ENCODE measurements around the gene PDPK1. TPM values are rescaled to one million over a fixed set of nuclear protein-coding genes. Genes with fewer than 3 reads are reported as not detected.

Gene PDPK1
- total and polyA plus RNA-seq, 4 donors = 31.7 to 43.1 (median 37.6) TPM

- peaks cover 23% of the 10 kb centered on the region for H3K4me1 ChIP-seq (ENCODE audit: control insufficient read depth, insufficient read depth, low read length)
- H3K27me3 ChIP-seq (ENCODE audit: control insufficient read depth, insufficient read depth, low read length) = no peaks in the 10 kb centered on the region
- H3K4me3 ChIP-seq (ENCODE audit: low read depth, low read length) = no peak overlapping the region
- H3K9me3 ChIP-seq (ENCODE audit: control insufficient read depth, insufficient read depth, low read length) = no peaks in the 10 kb centered on the region
- H3K27ac ChIP-seq (ENCODE audit: low read depth, low read length) = no peak overlapping the region
- H3K36me3 ChIP-seq (ENCODE audit: control insufficient read depth, insufficient read depth, low read length) = peaks cover 52% of the 10 kb centered on the region
- 85% methylated on average over 14 of the region's 14 CpGs for WGBS (ENCODE audit: insufficient coverage)
- DNase-seq (ENCODE audit: low read depth in 4 of 6, low spot score in 6 of 6) = no peak
These were observed 32.1 kb upstream of the PDPK1 start for GRCh38 chr16:2505695-2506094.

- H3K4me1 ChIP-seq (ENCODE audit: control insufficient read depth, insufficient read depth, low read length) = peaks cover 19% of the 10 kb centered on the region
- WGBS (ENCODE audit: insufficient coverage) = 80% methylated on average over 12 of the region's 14 CpGs
- no peak for DNase-seq (ENCODE audit: low read depth in 4 of 6, low spot score in 6 of 6)
- H3K36me3 ChIP-seq (ENCODE audit: control insufficient read depth, insufficient read depth, low read length) = peaks cover 37% of the 10 kb centered on the region
- no peaks in the 10 kb centered on the region for H3K27me3 ChIP-seq (ENCODE audit: control insufficient read depth, insufficient read depth, low read length)
- H3K27ac ChIP-seq (ENCODE audit: low read depth, low read length) = no peak overlapping the region
- no peaks in the 10 kb centered on the region for H3K9me3 ChIP-seq (ENCODE audit: control insufficient read depth, insufficient read depth, low read length)
- no peak overlapping the region for H3K4me3 ChIP-seq (ENCODE audit: low read depth, low read length)
These were observed 30.7 kb upstream of the PDPK1 start for GRCh38 chr16:2507052-2507659.

DNA sequence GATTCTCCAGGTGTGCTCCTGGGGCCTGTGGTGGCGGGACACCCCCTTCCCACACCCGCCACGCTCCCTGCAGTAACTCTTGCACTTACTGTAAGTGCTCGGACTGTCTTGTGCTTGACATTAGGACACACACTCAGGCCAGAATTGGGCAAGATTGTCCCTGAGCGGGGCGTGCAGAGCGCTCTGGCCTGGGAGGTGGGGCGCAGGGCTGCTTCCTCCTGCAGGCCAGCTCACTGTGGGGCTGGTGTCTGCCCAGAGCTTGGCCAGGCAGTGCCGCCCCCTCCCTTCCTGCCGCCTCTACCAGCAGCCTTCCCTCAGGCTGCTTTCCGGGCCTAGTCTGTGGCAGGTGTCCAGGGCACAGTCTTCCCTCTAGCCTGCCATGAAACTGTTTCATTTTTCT lies 30.2 kb upstream of the PDPK1 start:
- DNase-seq (ENCODE audit: low read depth in 4 of 6, low spot score in 6 of 6) = no peak
- H3K27me3 ChIP-seq (ENCODE audit: control insufficient read depth, insufficient read depth, low read length) = no peaks in the 10 kb centered on the region
- H3K4me3 ChIP-seq (ENCODE audit: low read depth, low read length) = no peak overlapping the region
- peaks cover 19% of the 10 kb centered on the region for H3K4me1 ChIP-seq (ENCODE audit: control insufficient read depth, insufficient read depth, low read length)
- peaks cover 32% of the 10 kb centered on the region for H3K36me3 ChIP-seq (ENCODE audit: control insufficient read depth, insufficient read depth, low read length)
- no peak overlapping the region for H3K27ac ChIP-seq (ENCODE audit: low read depth, low read length)
- no peaks in the 10 kb centered on the region for H3K9me3 ChIP-seq (ENCODE audit: control insufficient read depth, insufficient read depth, low read length)
- 94% methylated on average over 9 of the region's 11 CpGs for WGBS (ENCODE audit: insufficient coverage)

DNA sequence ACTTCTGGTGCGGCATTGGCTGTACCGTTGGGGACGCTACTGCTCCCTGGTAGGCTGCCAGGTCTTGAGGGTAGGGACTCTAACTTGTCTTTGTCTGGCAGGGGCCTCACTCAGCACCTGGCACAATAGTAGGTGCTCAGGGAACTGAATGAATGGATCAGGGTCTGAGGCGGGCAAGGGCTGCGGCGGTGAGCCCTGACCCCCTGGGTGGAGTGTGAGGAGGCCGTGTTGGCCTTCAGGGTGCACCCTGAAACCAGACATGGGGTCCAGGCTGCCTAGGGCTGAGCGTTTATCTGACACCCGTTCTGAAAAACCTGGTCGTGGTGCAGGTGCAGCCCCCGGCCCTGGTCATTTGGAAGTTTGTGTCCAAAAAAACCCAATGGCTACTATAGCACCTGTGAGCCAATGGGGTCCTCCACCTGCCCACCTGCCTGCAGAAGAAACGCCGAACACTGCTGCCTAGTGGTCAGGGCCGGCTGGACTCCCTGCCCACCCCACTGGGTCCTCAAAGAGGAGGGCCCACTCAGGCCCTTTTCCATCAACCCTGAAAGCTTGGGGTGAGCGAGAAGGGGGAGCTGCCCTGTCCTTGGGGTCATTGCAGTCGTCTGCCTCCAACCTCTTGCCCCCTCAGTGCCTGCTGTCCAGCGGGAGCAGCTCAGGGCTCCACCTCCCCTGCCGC lies 29.0 kb upstream of the PDPK1 start:
- WGBS (ENCODE audit: insufficient coverage) = 86% methylated on average over 16 of the region's 18 CpGs
- H3K9me3 ChIP-seq (ENCODE audit: control insufficient read depth, insufficient read depth, low read length) = no peaks in the 10 kb centered on the region
- no peaks in the 10 kb centered on the region for H3K27me3 ChIP-seq (ENCODE audit: control insufficient read depth, insufficient read depth, low read length)
- no peak for DNase-seq (ENCODE audit: low read depth in 4 of 6, low spot score in 6 of 6)
- no peak overlapping the region for H3K4me3 ChIP-seq (ENCODE audit: low read depth, low read length)
- no peak overlapping the region for H3K27ac ChIP-seq (ENCODE audit: low read depth, low read length)
- H3K36me3 ChIP-seq (ENCODE audit: control insufficient read depth, insufficient read depth, low read length) = peaks cover 28% of the 10 kb centered on the region
- peaks cover 22% of the 10 kb centered on the region for H3K4me1 ChIP-seq (ENCODE audit: control insufficient read depth, insufficient read depth, low read length)

DNA sequence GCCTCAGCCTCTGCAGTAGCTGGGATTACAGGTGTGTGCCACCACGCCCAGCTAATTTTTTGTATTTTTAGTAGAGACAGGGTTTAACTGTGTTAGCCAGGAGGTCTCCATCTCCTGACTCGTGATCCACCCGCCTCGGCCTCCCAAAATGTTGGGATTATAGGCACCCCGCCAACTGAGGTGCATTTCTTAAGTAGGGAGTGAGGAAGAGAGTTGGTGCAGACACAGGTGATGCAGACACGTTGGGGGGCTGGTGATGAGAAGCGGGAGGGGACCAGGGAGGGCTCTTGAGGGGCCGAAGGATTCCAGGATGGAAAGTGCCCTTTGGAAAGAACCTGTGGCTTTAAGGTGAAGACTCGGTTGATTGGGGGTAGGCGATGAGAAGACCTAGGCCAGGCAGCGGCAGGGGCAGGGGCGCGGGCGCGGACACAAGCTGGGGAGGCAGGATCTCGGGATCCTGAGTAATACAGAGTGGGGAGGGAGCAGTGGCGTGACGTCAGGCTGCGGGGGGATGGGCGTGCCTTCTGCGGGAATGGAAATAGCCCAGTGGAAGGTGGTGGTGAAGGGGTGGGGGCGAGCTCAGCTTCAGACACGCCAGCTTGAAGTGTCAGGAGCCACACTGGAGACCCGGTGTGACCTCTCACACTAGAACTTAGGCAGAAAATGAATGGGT lies 26.6 kb upstream of the PDPK1 start:
- no peak overlapping the region for H3K27ac ChIP-seq (ENCODE audit: low read depth, low read length)

GRCh38 chr16:2511996-2512734 lies 25.7 kb upstream of the PDPK1 start:
- Histone ChIP-seq H3K27me3 (ENCODE audit: control insufficient read depth, insufficient read depth, low read length) (no peaks in the 10 kb centered on the region), H3K4me1 (ENCODE audit: control insufficient read depth, insufficient read depth, low read length) (peaks cover 49% of the 10 kb centered on the region), H3K9me3 (ENCODE audit: control insufficient read depth, insufficient read depth, low read length) (no peaks in the 10 kb centered on the region), H3K4me3 (ENCODE audit: low read depth, low read length) (no peak overlapping the region), H3K27ac (ENCODE audit: low read depth, low read length) (peak overlapping the region; percentile 63), H3K36me3 (ENCODE audit: control insufficient read depth, insufficient read depth, low read length) (peaks cover 29% of the 10 kb centered on the region)
- WGBS (ENCODE audit: insufficient coverage) = 87% methylated on average over 17 of the region's 17 CpGs
- no peak for DNase-seq (ENCODE audit: low read depth in 4 of 6, low spot score in 6 of 6)

More for the DNA sequence above, 26.6 kb upstream of the PDPK1 start:
- Histone ChIP-seq H3K9me3 (ENCODE audit: control insufficient read depth, insufficient read depth, low read length) (no peaks in the 10 kb centered on the region), H3K27me3 (ENCODE audit: control insufficient read depth, insufficient read depth, low read length) (no peaks in the 10 kb centered on the region), H3K36me3 (ENCODE audit: control insufficient read depth, insufficient read depth, low read length) (peaks cover 29% of the 10 kb centered on the region), H3K4me3 (ENCODE audit: low read depth, low read length) (no peak overlapping the region), H3K4me1 (ENCODE audit: control insufficient read depth, insufficient read depth, low read length) (peaks cover 40% of the 10 kb centered on the region)
- DNase-seq (ENCODE audit: low read depth in 4 of 6, low spot score in 6 of 6) = peak in 2 of 6 donors; percentile 46 to 47
- 38% methylated on average over 24 of the region's 24 CpGs for WGBS (ENCODE audit: insufficient coverage)

- Histone ChIP-seq H3K9me3 (ENCODE audit: control insufficient read depth, insufficient read depth, low read length) (no peaks in the 10 kb centered on the region), H3K27me3 (ENCODE audit: control insufficient read depth, insufficient read depth, low read length) (no peaks in the 10 kb centered on the region), H3K27ac (ENCODE audit: low read depth, low read length) (peak overlapping the region; percentile 63), H3K4me1 (ENCODE audit: control insufficient read depth, insufficient read depth, low read length) (peaks cover 56% of the 10 kb centered on the region), H3K4me3 (ENCODE audit: low read depth, low read length) (peak overlapping the region; percentile 61), H3K36me3 (ENCODE audit: control insufficient read depth, insufficient read depth, low read length) (peaks cover 27% of the 10 kb centered on the region)
- WGBS (ENCODE audit: insufficient coverage) = 10% methylated on average over 12 of the region's 15 CpGs
- DNase-seq (ENCODE audit: low read depth in 4 of 6, low spot score in 6 of 6) = peak in 1 of 6 donors; percentile 43
These were observed 25.0 kb upstream of the PDPK1 start for GRCh38 chr16:2512735-2513404.

DNA sequence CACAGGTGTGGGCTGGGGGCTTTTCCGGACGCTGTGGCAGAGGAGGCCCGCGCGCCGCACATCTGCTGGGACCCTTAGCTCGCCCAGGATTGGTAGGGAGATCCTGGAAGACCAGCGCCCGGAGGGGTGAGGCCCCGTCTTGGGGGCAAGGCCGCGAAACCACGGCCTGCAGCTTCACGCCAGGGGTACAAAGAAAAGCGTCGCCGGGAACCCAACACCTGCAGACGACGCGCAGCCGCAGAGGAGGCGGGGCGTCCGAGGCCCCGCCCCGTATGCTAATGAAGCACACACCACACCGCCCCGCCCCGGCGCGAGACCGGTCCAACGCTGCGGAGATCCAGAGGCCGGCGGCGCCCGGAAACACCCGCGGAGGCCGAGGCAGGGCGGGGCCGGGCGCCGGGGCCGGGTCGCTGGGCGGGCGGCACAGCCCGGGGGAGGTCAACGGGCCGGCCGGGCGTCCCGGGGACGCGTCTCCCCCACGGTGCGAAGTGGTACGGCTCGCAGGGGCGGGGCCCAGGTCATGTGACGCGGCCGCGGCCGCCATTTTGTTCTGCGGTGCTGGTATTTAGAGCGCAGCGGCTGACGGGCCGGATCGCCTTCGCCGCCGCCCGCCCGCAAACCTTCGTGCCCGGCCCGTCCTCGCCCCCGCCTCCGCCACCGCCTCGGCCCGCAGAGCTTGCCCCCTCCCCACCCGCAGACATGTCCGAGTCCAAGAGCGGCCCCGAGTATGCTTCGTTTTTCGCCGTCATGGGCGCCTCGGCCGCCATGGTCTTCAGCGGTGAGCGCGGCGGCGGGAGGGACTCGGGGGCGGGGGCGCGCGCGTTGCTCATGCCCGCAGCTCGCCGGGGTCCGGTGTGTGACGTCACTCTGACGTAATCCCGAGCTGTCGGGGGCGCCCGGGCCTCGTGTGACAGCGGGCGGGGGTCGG lies 24.2 kb upstream of the PDPK1 start, which contains the start of gene ATP6V0C:
Gene ATP6V0C, plus strand, starts transcription at position 548 of the 928 bp plus-strand sequence. Its CDS starts 152 bp downstream, at position 700.
- H3K36me3 ChIP-seq (ENCODE audit: control insufficient read depth, insufficient read depth, low read length) = peaks cover 33% of the 10 kb centered on the region
- H3K27ac ChIP-seq (ENCODE audit: low read depth, low read length) = peak within 1 kb of the TSS; percentile 79
- H3K4me1 ChIP-seq (ENCODE audit: control insufficient read depth, insufficient read depth, low read length) = peaks cover 64% of the 10 kb centered on the region
- under 1% methylated on average over 120 of the region's 122 CpGs for WGBS (ENCODE audit: insufficient coverage)
- H3K27me3 ChIP-seq (ENCODE audit: control insufficient read depth, insufficient read depth, low read length) = no peaks in the 10 kb centered on the region
- H3K9me3 ChIP-seq (ENCODE audit: control insufficient read depth, insufficient read depth, low read length) = no peaks in the 10 kb centered on the region
- DNase-seq (ENCODE audit: low read depth in 4 of 6, low spot score in 6 of 6) = peak; percentile 68 to 97 (median 82)
- H3K4me3 ChIP-seq (ENCODE audit: low read depth, low read length) = peak within 1 kb of the TSS; percentile 78
